HEK293T (cell line): Measurements from ENCODE around the gene DNAI1.

Source experiments
- ELF4 ChIP-seq: fragments of 450-650 bp; IDR thresholded peaks from 2 replicates; pipeline ENCODE4 v1.6.1; 2017; ENCODE audit warnings: antibody characterized with exemption
- FOXA1 ChIP-seq: fragments of 450-650 bp; IDR thresholded peaks from 2 replicates; pipeline ENCODE4 v1.6.1; 2016; ENCODE audit warnings: mild to moderate bottlenecking
- FOXK2 ChIP-seq: fragments of 450-650 bp; IDR thresholded peaks from 2 replicates; pipeline ENCODE4 v1.6.1; 2016; ENCODE audit warnings: mild to moderate bottlenecking
- HDGF ChIP-seq: fragments of 450-650 bp; IDR thresholded peaks from 2 replicates; pipeline ENCODE4 v1.6.1; 2017; ENCODE audit warnings: antibody characterized with exemption, borderline replicate concordance
- L3MBTL2 ChIP-seq: fragments of 450-650 bp; conservative IDR thresholded peaks from 2 replicates; pipeline ENCODE4 v1.6.1; 2016; ENCODE audit warnings: mild to moderate bottlenecking
- LEF1 ChIP-seq: fragments of 450-650 bp; IDR thresholded peaks from 2 replicates; pipeline ENCODE4 v1.6.1; 2017; ENCODE audit warnings: mild to moderate bottlenecking, borderline replicate concordance
- SP1 ChIP-seq: fragments of 450-650 bp; IDR thresholded peaks from 2 replicates; pipeline ENCODE4 v1.6.1; 2017
- SUZ12 ChIP-seq: fragments of 450-650 bp; IDR thresholded peaks from 2 replicates; pipeline ENCODE4 v1.6.1; 2016; ENCODE audit warnings: mild to moderate bottlenecking
- ZNF384 ChIP-seq: fragments of 450-650 bp; IDR thresholded peaks from 2 replicates; pipeline ENCODE4 v1.6.1; 2016

GRCh38 chr9:34541540-34541939 lies 82.9 kb downstream of the DNAI1 start:
- TF ChIP-seq SUZ12 (no peak), FOXA1 (no peak), ELF4 (no peak), ZNF384 (no peak), HDGF (no peak), SP1 (no peak), LEF1 (no peak), L3MBTL2 (no peak), FOXK2 (no peak)
